ENCODE measurements around the gene CD44. TPM values are rescaled to one million over a fixed set of nuclear protein-coding genes. Genes with fewer than 3 reads are reported as not detected.
A peak's percentile ranks its signal among the peaks of the same experiment; 100 is the strongest.

CD44 gene
- total RNA-seq, 1 donor from 2014 or later = 0.65 TPM

GRCh38 chr11:35150454-35150853 lies 11.5 kb downstream of the CD44 start:
- DNase-seq (ENCODE audit: low read depth, low spot score) = no peak
- H3K9me3 Mint-ChIP-seq = peaks cover 4% of the 10 kb centered on the region
- H3K4me1 Mint-ChIP-seq = no peaks in the 10 kb centered on the region
- TF ChIP-seq CTCF (conservative IDR thresholded peaks at IDR 0.05) = no peak
- no peaks in the 10 kb centered on the region for H3K36me3 Mint-ChIP-seq (ENCODE audit: low read depth)
- no peak overlapping the region for H3K27ac Mint-ChIP-seq (ENCODE audit: unreplicated experiment)
- no peaks in the 10 kb centered on the region for H3K27me3 Mint-ChIP-seq (ENCODE audit: low read depth)
- no peak overlapping the region for H3K4me3 Mint-ChIP-seq

- no peak overlapping the region for H3K27ac Mint-ChIP-seq (ENCODE audit: unreplicated experiment)
- peaks cover 4% of the 10 kb centered on the region for H3K9me3 Mint-ChIP-seq
- H3K36me3 Mint-ChIP-seq (ENCODE audit: low read depth) = no peaks in the 10 kb centered on the region
- no peaks in the 10 kb centered on the region for H3K27me3 Mint-ChIP-seq (ENCODE audit: low read depth)
- H3K4me1 Mint-ChIP-seq = no peaks in the 10 kb centered on the region
- no peak for TF ChIP-seq CTCF (conservative IDR thresholded peaks at IDR 0.05)
- H3K4me3 Mint-ChIP-seq = no peak overlapping the region
- DNase-seq (ENCODE audit: low read depth, low spot score) = no peak
Observed at GRCh38 chr11:35151241-35151640, 12.3 kb downstream of the CD44 start.

DNA sequence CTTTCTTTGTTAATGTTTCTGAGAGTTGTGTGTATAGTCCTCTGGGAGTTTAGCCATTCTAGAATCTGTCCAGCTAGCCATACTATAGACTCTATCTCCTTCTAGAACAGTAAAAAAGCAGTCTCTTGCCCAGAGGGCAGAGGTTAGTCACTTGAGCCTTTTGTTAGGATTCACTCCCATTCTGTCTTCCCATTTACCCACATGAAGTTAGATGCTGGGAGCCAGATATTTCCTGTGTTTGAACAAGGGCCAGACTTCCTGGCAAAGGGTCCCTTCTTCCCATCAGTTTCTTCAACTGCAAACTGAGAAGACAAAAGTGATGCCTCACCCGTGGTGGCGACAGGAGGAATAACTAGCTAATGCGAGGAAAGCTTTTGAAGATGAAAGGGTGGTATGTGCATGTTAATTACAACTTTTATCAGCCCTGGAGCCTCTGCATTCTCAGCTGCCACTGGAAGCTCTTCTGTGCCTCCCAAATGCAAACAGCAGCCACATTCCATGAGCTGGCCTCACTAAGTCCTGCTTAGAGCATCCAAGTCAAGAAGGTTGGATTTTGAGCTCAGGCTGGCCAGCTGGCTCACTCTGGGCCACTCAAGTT lies 12.8 kb downstream of the CD44 start:
- DNase-seq (ENCODE audit: low read depth, low spot score) = no peak
- Mint-ChIP-seq H3K4me1 (no peaks in the 10 kb centered on the region), H3K4me3 (no peak overlapping the region), H3K9me3 (peaks cover 4% of the 10 kb centered on the region), H3K36me3 (ENCODE audit: low read depth) (no peaks in the 10 kb centered on the region), H3K27ac (ENCODE audit: unreplicated experiment) (peak overlapping the region; percentile 12), H3K27me3 (ENCODE audit: low read depth) (no peaks in the 10 kb centered on the region)
- TF ChIP-seq CTCF (conservative IDR thresholded peaks at IDR 0.05) = no peak

DNA sequence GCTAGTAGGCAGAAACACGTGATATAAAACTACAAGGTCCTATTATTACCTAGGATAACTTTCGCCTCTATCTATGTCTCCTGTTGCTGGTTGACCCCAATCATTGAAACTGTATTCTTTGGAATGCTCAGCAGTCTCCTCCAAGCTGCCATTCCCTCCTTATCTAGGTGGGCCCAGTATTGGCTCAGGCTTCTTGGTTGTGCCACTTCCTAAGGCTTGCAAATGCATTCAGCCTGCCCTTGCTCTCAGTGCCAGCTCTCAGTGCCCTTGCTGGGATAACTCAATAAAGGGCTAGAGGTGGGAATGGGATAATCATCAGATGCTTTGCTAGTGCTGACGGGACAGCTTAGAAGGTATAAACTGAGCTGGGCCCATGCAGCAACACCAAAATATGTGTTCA lies 13.6 kb downstream of the CD44 start:
- no peaks in the 10 kb centered on the region for H3K4me1 Mint-ChIP-seq
- no peaks in the 10 kb centered on the region for H3K36me3 Mint-ChIP-seq (ENCODE audit: low read depth)
- no peak for DNase-seq (ENCODE audit: low read depth, low spot score)
- no peak overlapping the region for H3K27ac Mint-ChIP-seq (ENCODE audit: unreplicated experiment)
- peaks cover 4% of the 10 kb centered on the region for H3K9me3 Mint-ChIP-seq
- TF ChIP-seq CTCF (conservative IDR thresholded peaks at IDR 0.05) = no peak
- H3K4me3 Mint-ChIP-seq = no peak overlapping the region
- H3K27me3 Mint-ChIP-seq (ENCODE audit: low read depth) = no peaks in the 10 kb centered on the region

- TF ChIP-seq CTCF (conservative IDR thresholded peaks at IDR 0.05) = no peak
- Mint-ChIP-seq H3K27me3 (ENCODE audit: low read depth) (no peaks in the 10 kb centered on the region), H3K27ac (ENCODE audit: unreplicated experiment) (no peak overlapping the region), H3K9me3 (peaks cover 4% of the 10 kb centered on the region), H3K4me1 (peaks cover 4% of the 10 kb centered on the region), H3K4me3 (no peak overlapping the region), H3K36me3 (ENCODE audit: low read depth) (no peaks in the 10 kb centered on the region)
- DNase-seq (ENCODE audit: low read depth, low spot score) = no peak
Observed at GRCh38 chr11:35153280-35153679, 14.3 kb downstream of the CD44 start.
